Endothelial cell of umbilical vein (primary cell): ENCODE measurements around the gene NOXA1. TPM values are rescaled to one million over a fixed set of nuclear protein-coding genes. Genes with fewer than 3 reads are reported as not detected.

Experiments used
- BruUV-seq: library from RNA; stranded (reverse); fragments of 400-500 nt; replicated peaks from 2 replicates; lab custom pipeline; 2021; lab: Mats Ljungman, UMichigan
- CTCF ChIA-PET: fragments of 300-600, 350-600 bp; sonication (Branson Sonifier 250); formaldehyde crosslinking; loops from one replicate; lab custom pipeline; 2021; ENCODE audit warnings: antibody characterized with exemption, inconsistent platforms; lab: Charles Lee
- POLR2A ChIA-PET: fragments of 300-600, 350-600 bp; sonication (Branson Sonifier 250); formaldehyde crosslinking; loops from one replicate; lab custom pipeline; 2021; ENCODE audit warnings: antibody characterized with exemption, inconsistent platforms; lab: Charles Lee
- DNase-seq: peaks from one replicate; pipeline ENCODE4 v3.0.0-alpha.2; 2011; ENCODE audit warnings: low read depth, low spot score
- FAIRE-seq: peaks from 2 replicates; lab custom pipeline; 2011; peaks lifted over from hg19 to GRCh38; lab: Jason Lieb, UNC
- H2AFZ ChIP-seq: 2 replicates; pipeline ENCODE4 v1.6.0; 2012; ENCODE audit warnings: low read depth, low read length, control low read depth, inconsistent platforms
- H3K27ac ChIP-seq: 2 replicates; pipeline ENCODE4 v1.5.1; 2011; ENCODE audit warnings: low read depth, mild to moderate bottlenecking, control low read depth, low read length, moderate library complexity; ENCODE audit not compliant: insufficient read depth
- H3K27me3 ChIP-seq, 2 experiments: 2 replicates each; pipeline versions ENCODE4 v1.6.0 to v1.6.1; 2011; ENCODE audit warnings: low read length in 2 of 2, mixed read lengths in 1 of 2; ENCODE audit not compliant: control insufficient read depth in 2 of 2, insufficient read depth in 2 of 2
- H3K36me3 ChIP-seq, 2 experiments: 2 replicates in 1 of 2; 3 replicates in 1 of 2; pipeline ENCODE4 v1.5.1; 2011; ENCODE audit warnings: low read length in 2 of 2, mild to moderate bottlenecking in 1 of 2, moderate library complexity in 1 of 2; ENCODE audit not compliant: control insufficient read depth in 2 of 2, insufficient read depth in 2 of 2; ENCODE audit errors: extremely low read depth in 1 of 2
- H3K4me1 ChIP-seq: 3 replicates; pipeline ENCODE4 v1.5.1; 2011; ENCODE audit warnings: mild to moderate bottlenecking, low read length; ENCODE audit not compliant: control insufficient read depth, insufficient read depth; ENCODE audit errors: extremely low read depth
- H3K4me2 ChIP-seq: 2 replicates; pipeline ENCODE4 v1.6.1; 2011; ENCODE audit warnings: low read length, control low read depth, mixed read lengths; ENCODE audit not compliant: insufficient read depth
- H3K4me3 ChIP-seq, 3 experiments: fragments of 200-600 bp in 1 of 3; sonication (generic), shearing (Covaris generic) in 1 of 3; replicated peaks in 1 of 3; 2 replicates each; pipeline ENCODE4 v1.5.1; 2011 to 2016; ENCODE audit warnings: control low read depth in 3 of 3, low read length in 3 of 3, mild to moderate bottlenecking in 2 of 3, inconsistent platforms in 1 of 3, low read depth in 1 of 3, moderate library complexity in 1 of 3; ENCODE audit not compliant: insufficient read depth in 1 of 3
- H3K79me2 ChIP-seq: 2 replicates; pipeline ENCODE4 v1.6.0; 2012; ENCODE audit warnings: low read length, inconsistent platforms; ENCODE audit not compliant: control insufficient read depth, insufficient read depth
- H3K9ac ChIP-seq: replicated peaks from 2 replicates; pipeline ENCODE3; 2011; ENCODE audit warnings: low read length, control low read depth; ENCODE audit not compliant: insufficient read depth; ENCODE audit errors: extremely low read depth
- H3K9me1 ChIP-seq: replicated peaks from 3 replicates; pipeline ENCODE4 v1.6.0; 2011; ENCODE audit warnings: mild to moderate bottlenecking, low read length; ENCODE audit not compliant: control insufficient read depth, insufficient read depth; ENCODE audit errors: extremely low read depth
- H3K9me3 ChIP-seq: replicated peaks from 2 replicates; pipeline ENCODE4 v1.5.1; 2012; ENCODE audit warnings: low read length, inconsistent platforms; ENCODE audit not compliant: control insufficient read depth, insufficient read depth
- H4K20me1 ChIP-seq: replicated peaks from 2 replicates; pipeline ENCODE3; 2011; ENCODE audit warnings: mild to moderate bottlenecking, low read length; ENCODE audit not compliant: control insufficient read depth, insufficient read depth; ENCODE audit errors: extremely low read depth
- EZH2 ChIP-seq: IDR thresholded peaks from 2 replicates; pipeline ENCODE4 v1.6.1; 2012; ENCODE audit warnings: borderline replicate concordance, low read depth, mild to moderate bottlenecking, moderate library complexity, low read length, inconsistent platforms; ENCODE audit not compliant: severe bottlenecking
- FOS ChIP-seq: IDR thresholded peaks from 2 replicates; pipeline ENCODE4 v1.6.1; 2011; ENCODE audit warnings: mild to moderate bottlenecking, low read length, moderate library complexity, borderline replicate concordance; ENCODE audit not compliant: insufficient read depth
- JUN ChIP-seq: IDR thresholded peaks from 2 replicates; pipeline ENCODE4 v1.6.1; 2011; ENCODE audit warnings: borderline replicate concordance, low read depth; ENCODE audit not compliant: insufficient read length, insufficient read depth
- MAX ChIP-seq: IDR thresholded peaks from 2 replicates; pipeline ENCODE4 v1.6.1; 2011; ENCODE audit not compliant: insufficient read depth, insufficient read length
- POLR2A ChIP-seq: IDR thresholded peaks from 2 replicates; pipeline ENCODE4 v1.6.1; 2012; ENCODE audit warnings: low read depth, mild to moderate bottlenecking, control low read depth, low read length
- POLR2AphosphoS5 ChIP-seq: IDR thresholded peaks from 2 replicates; pipeline ENCODE4 v1.6.1; 2012; ENCODE audit warnings: low read depth, mild to moderate bottlenecking, control low read depth, low read length, moderate library complexity; ENCODE audit not compliant: insufficient read depth
- dilution Hi-C: fragments of 300-500 bp; cut with MboI; formaldehyde crosslinking; loops from one replicate; pipeline ENCODE4 v1.15.0; 2019; ENCODE audit warnings: low sequenced_read_pairs; ENCODE audit not compliant: extremely low pct_ligation_motif_present
- intact Hi-C: fragments of 100-400 bp; cut with micrococcal nuclease; formaldehyde crosslinking; loops from one replicate; pipeline ENCODE4 v1.10.0; 2022
- polyA plus RNA-seq, 4 experiments: library from polyadenylated mRNA; depleted of rRNA in 3 of 4; stranded (reverse) in 3 of 4; unstranded in 1 of 4; fragments of >200 nt; gene quantifications; 2 replicates each; pipeline versions ENCODE4 v1.2.1 to v1.2.3, GENCODE V29; 2011 to 2012; ENCODE audit warnings: missing spikeins in 1 of 4
- total RNA-seq: library from RNA; stranded (reverse); gene quantifications from 2 replicates; pipeline ENCODE4 v1.2.3, GENCODE V29; 2021

Gene NOXA1
- total and polyA plus RNA-seq, 2 donors (not counting 3 experiments of a cell fraction or from before 2014, with no cell fraction given) = 0.40 to 0.91 TPM

GRCh38 chr9:137388589-137389427, 34.4 kb upstream of the NOXA1 start:
- Histone ChIP-seq H3K4me3 (no peak overlapping the region), H3K9me1 (no peaks in the 10 kb centered on the region), H3K9ac (no peak overlapping the region), H3K27ac (peak overlapping the region; percentile 81), H3K4me2 (no peak overlapping the region), H3K4me1 (peaks cover 13% of the 10 kb centered on the region), H3K79me2 (no peaks in the 10 kb centered on the region), H3K36me3 (peaks cover 0 to 2% of the 10 kb centered on the region in 2 experiments), H4K20me1 (no peaks in the 10 kb centered on the region), H3K9me3 (no peaks in the 10 kb centered on the region), H2AFZ (no peak overlapping the region), H3K27me3 (no peaks in the 10 kb centered on the region)
- no peak for DNase-seq
- ChIA-PET POLR2A (no interaction called here), CTCF (interaction anchor here (1.1 to 1.9 kb wide), 3 partner anchors 7 to 87 kb away, joined by 3 to 9 read pairs (median 4); partner anchors contain the start of gene NRARP)
- dilution Hi-C loops (no loop called here), intact Hi-C loops (loop anchor here (5.0 kb wide), 1 partner anchor 37 kb away; no protein-coding TSS in a partner anchor)
- no peak for FAIRE-seq
- no TSS peak for BruUV-seq
- no peak for TF ChIP-seq MAX
- TF ChIP-seq EZH2 = no peak
- no peak for TF ChIP-seq JUN
- TF ChIP-seq POLR2AphosphoS5 = no peak
- TF ChIP-seq POLR2A = no peak
- TF ChIP-seq FOS = no peak

- H2AFZ ChIP-seq = no peak overlapping the region
- no peaks in the 10 kb centered on the region for H3K9me1 ChIP-seq
- intact Hi-C loops (loop anchor here (5.0 kb wide), 1 partner anchor 37 kb away; no protein-coding TSS in a partner anchor), dilution Hi-C loops (no loop called here)
- H3K36me3 ChIP-seq = peaks cover 0 to 2% of the 10 kb centered on the region in 2 experiments
- H3K27me3 ChIP-seq = no peaks in the 10 kb centered on the region
- no peak overlapping the region for H3K4me2 ChIP-seq
- no peaks in the 10 kb centered on the region for H4K20me1 ChIP-seq
- H3K9me3 ChIP-seq = no peaks in the 10 kb centered on the region
- no peak overlapping the region for H3K27ac ChIP-seq
- H3K79me2 ChIP-seq = no peaks in the 10 kb centered on the region
- H3K4me1 ChIP-seq = peaks cover 13% of the 10 kb centered on the region
- POLR2A ChIA-PET = no interaction called here
- H3K9ac ChIP-seq = no peak overlapping the region
- H3K4me3 ChIP-seq = no peak overlapping the region
- TF ChIP-seq MAX = no peak
- no peak for FAIRE-seq
- CTCF ChIA-PET = no interaction called here
- BruUV-seq = no TSS peak
- DNase-seq = no peak
These were observed 33.8 kb upstream of the NOXA1 start for GRCh38 chr9:137389428-137389746.
